ENCODE measurements around the gene SUPT5H.

The SUPT5H gene

GRCh38 chr19:39409208-39410016, 36.0 kb upstream of the SUPT5H start:
- no peak for FAIRE-seq

- FAIRE-seq: no peak
Measured at GRCh38 chr19:39410017-39410830, 35.2 kb upstream of the SUPT5H start.

GRCh38 chr19:39410831-39411080, 34.6 kb upstream of the SUPT5H start:
- no peak for FAIRE-seq

- no peak for FAIRE-seq
Measured at GRCh38 chr19:39411081-39411831, 34.1 kb upstream of the SUPT5H start.

- FAIRE-seq: no peak
Measured at GRCh38 chr19:39411832-39412099, 33.6 kb upstream of the SUPT5H start.

GRCh38 chr19:39412100-39412866, 33.1 kb upstream of the SUPT5H start, which contains the start of gene PLEKHG2:
TSS of gene PLEKHG2 (plus strand) at chr19:39412669. CDS start at chr19:39414087, 1,418 bp downstream.
- peak; percentile 97 for FAIRE-seq

GRCh38 chr19:39412867-39413271, 32.5 kb upstream of the SUPT5H start:
- FAIRE-seq: no peak

- FAIRE-seq: no peak
Measured at GRCh38 chr19:39413272-39413910, 32.0 kb upstream of the SUPT5H start.

- FAIRE-seq: no peak
Measured at GRCh38 chr19:39413911-39414608, 31.3 kb upstream of the SUPT5H start.

- FAIRE-seq: no peak
Measured at GRCh38 chr19:39415111-39416046, 30.0 kb upstream of the SUPT5H start.

- FAIRE-seq: no peak
Measured at GRCh38 chr19:39416152-39417120, 28.9 kb upstream of the SUPT5H start.

GRCh38 chr19:39417463-39418181, 27.8 kb upstream of the SUPT5H start:
- FAIRE-seq: no peak

- no peak for FAIRE-seq
Measured at GRCh38 chr19:39419003-39419402, 26.4 kb upstream of the SUPT5H start.

GRCh38 chr19:39420769-39421168, 24.6 kb upstream of the SUPT5H start:
- no peak for FAIRE-seq

GRCh38 chr19:39422020-39422419, 23.4 kb upstream of the SUPT5H start:
- no peak for FAIRE-seq

- no peak for FAIRE-seq
Measured at GRCh38 chr19:39423258-39424086, 21.9 kb upstream of the SUPT5H start.

- no peak for FAIRE-seq
Measured at GRCh38 chr19:39424934-39425333, 20.4 kb upstream of the SUPT5H start.

GRCh38 chr19:39425744-39426143, 19.6 kb upstream of the SUPT5H start:
- no peak for FAIRE-seq
